HFF-Myc (cell line): ENCODE results near the gene AACS.
"Not testable (repeated sequence)": the region's sequence is repeated elsewhere in the genome, so short reads cannot be mapped to it uniquely, and the experiment has no call there.

Source experiments
- DNase-seq: peaks from one replicate; pipeline ENCODE4 v3.0.0-alpha.2; 2011; ENCODE audit warnings: low read depth; ENCODE audit errors: extremely low read depth
- H3K4me3 ChIP-seq: replicated peaks from 2 replicates; pipeline ENCODE4 v1.5.1; 2011; ENCODE audit warnings: low read depth, mild to moderate bottlenecking, control low read depth, low read length
- CTCF ChIP-seq: IDR thresholded peaks from 2 replicates; pipeline ENCODE4 v1.5.1; 2012; ENCODE audit warnings: mild to moderate bottlenecking, low read depth, low read length, control low read depth; ENCODE audit errors: missing control alignments

Gene AACS

GRCh38 chr12:125079084-125079483 is 13.8 kb downstream of the AACS start:
- DNase-seq: no peak
- no peak for TF ChIP-seq CTCF
- H3K4me3 ChIP-seq: no peak overlapping the region

- no peak overlapping the region for H3K4me3 ChIP-seq
- DNase-seq: no peak
- no peak for TF ChIP-seq CTCF
Measured at GRCh38 chr12:125079648-125080645, 14.7 kb downstream of the AACS start.

- TF ChIP-seq CTCF: no peak
- no peak for DNase-seq
- no peak overlapping the region for H3K4me3 ChIP-seq
Measured at GRCh38 chr12:125081427-125081826, 16.2 kb downstream of the AACS start.

GRCh38 chr12:125083072-125083471 is 17.8 kb downstream of the AACS start:
- no peak for TF ChIP-seq CTCF
- no peak overlapping the region for H3K4me3 ChIP-seq
- no peak for DNase-seq

- H3K4me3 ChIP-seq, DNase-seq: not testable (repeated sequence)
Measured at GRCh38 chr12:125088199-125088598, 23.0 kb downstream of the AACS start.

- DNase-seq: no peak
- H3K4me3 ChIP-seq: no peak overlapping the region
- TF ChIP-seq CTCF: no peak
Measured at GRCh38 chr12:125089083-125089482, 23.8 kb downstream of the AACS start.

GRCh38 chr12:125089626-125090025 is 24.4 kb downstream of the AACS start:
- no peak for TF ChIP-seq CTCF
- H3K4me3 ChIP-seq: no peak overlapping the region
- DNase-seq: no peak
